Activated B cell treated with CpG ODN at 0.5 μM for 24 hours (primary cell): Measurements from ENCODE around the gene C14orf180. TPM values are rescaled to one million over a fixed set of nuclear protein-coding genes. Genes with fewer than 3 reads are reported as not detected.

Source experiments
- ATAC-seq: fragments of 200-7000 bp; cut with Tn5 transposase; one replicate; pipeline ENCODE4 v1.10.0; 2021; ENCODE audit warnings: low read depth, mild to moderate bottlenecking, moderate library complexity
- CTCF ChIA-PET: fragments of 350-600 bp; sonication (Branson Sonifier 250); formaldehyde crosslinking; loops from one replicate; lab custom pipeline; 2021; ENCODE audit warnings: antibody characterized with exemption; lab: Charles Lee
- POLR2A ChIA-PET: fragments of 350-600 bp; sonication (Branson Sonifier 250); formaldehyde crosslinking; loops from one replicate; lab custom pipeline; 2021; ENCODE audit warnings: antibody characterized with exemption; lab: Charles Lee
- DNase-seq: peaks from one replicate; pipeline ENCODE4 v3.0.0; 2022
- H3K27ac Mint-ChIP-seq: one replicate; pipeline ENCODE4 v1.8.0; 2020; ENCODE audit warnings: mixed read lengths
- H3K27me3 Mint-ChIP-seq: one replicate; pipeline ENCODE4 v1.8.0; 2021; ENCODE audit warnings: mixed read lengths
- H3K36me3 Mint-ChIP-seq: one replicate; pipeline ENCODE4 v1.8.0; 2021; ENCODE audit warnings: low read depth, mixed read lengths
- H3K4me1 Mint-ChIP-seq: one replicate; pipeline ENCODE4 v1.8.0; 2021; ENCODE audit warnings: mixed read lengths
- H3K4me3 Mint-ChIP-seq: one replicate; pipeline ENCODE4 v1.8.0; 2020; ENCODE audit warnings: mild to moderate bottlenecking, mixed read lengths
- H3K9me3 Mint-ChIP-seq: one replicate; pipeline ENCODE4 v1.8.0; 2020; ENCODE audit warnings: mixed read lengths
- intact Hi-C: fragments of 100-400 bp; cut with micrococcal nuclease; formaldehyde crosslinking; loops from one replicate; pipeline ENCODE4 v1.15.1; 2024
- total RNA-seq: library from RNA; stranded (reverse); gene quantifications from 2 replicates; pipeline ENCODE4 v1.2.3, GENCODE V29; 2022
- TF ChIP-seq, protein P1 (sequence below): fragments of 200-600 bp; IDR thresholded peaks from one replicate; pipeline ENCODE4 v1.8.0; 2022; ENCODE audit warnings: antibody characterized with exemption, mild to moderate bottlenecking

The C14orf180 gene
- total RNA-seq, 1 donor from 2014 or later, result not detected

DNA sequence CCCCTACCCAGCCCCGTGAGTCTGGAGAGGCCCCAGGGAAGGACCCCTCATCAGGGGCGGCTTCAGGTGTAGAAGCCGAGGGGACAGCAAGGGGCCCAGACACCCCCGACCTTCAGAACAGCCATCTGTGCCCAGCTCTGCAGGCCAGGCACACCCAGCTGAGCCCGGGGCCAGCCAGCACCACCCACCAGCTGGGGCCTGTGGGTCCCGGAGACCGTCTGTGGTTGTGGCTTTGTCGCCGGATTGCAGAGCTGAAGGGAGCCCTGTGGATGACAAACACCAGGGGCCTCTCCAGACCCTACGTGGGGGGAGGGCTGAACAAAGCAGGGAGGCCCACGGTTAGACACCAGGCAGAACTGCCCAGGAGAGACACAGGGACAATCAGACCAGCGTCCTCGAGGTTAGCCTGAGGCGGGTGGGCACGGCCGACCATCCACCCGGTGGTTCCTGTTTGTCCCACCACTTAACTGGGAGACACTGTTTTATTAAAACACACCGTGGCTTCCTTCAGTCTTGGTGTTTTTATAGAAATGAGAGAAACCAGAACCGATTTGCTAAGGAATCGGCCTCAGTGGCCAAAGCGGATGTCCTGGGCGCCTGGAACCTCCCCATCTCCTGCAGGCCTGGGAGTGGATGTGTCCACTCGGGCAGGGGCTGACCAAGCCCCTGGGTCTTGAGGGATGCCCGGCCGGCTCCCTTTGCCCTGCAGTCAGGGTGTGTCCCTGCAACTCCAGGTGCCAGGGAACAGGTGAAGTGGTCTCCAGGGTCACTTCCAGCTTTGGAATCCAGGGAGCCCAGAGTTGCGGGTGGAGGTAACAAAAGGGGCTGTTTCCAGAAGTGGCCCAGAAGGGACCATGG is 10.0 kb downstream of the C14orf180 start:
- TF ChIP-seq, protein P1, sequence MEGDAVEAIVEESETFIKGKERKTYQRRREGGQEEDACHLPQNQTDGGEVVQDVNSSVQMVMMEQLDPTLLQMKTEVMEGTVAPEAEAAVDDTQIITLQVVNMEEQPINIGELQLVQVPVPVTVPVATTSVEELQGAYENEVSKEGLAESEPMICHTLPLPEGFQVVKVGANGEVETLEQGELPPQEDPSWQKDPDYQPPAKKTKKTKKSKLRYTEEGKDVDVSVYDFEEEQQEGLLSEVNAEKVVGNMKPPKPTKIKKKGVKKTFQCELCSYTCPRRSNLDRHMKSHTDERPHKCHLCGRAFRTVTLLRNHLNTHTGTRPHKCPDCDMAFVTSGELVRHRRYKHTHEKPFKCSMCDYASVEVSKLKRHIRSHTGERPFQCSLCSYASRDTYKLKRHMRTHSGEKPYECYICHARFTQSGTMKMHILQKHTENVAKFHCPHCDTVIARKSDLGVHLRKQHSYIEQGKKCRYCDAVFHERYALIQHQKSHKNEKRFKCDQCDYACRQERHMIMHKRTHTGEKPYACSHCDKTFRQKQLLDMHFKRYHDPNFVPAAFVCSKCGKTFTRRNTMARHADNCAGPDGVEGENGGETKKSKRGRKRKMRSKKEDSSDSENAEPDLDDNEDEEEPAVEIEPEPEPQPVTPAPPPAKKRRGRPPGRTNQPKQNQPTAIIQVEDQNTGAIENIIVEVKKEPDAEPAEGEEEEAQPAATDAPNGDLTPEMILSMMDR, result no peak
- Mint-ChIP-seq H3K9me3 (no peaks in the 10 kb centered on the region), H3K4me1 (no peaks in the 10 kb centered on the region), H3K27me3 (peaks cover 3% of the 10 kb centered on the region), H3K4me3 (no peak overlapping the region), H3K36me3 (no peaks in the 10 kb centered on the region), H3K27ac (no peak overlapping the region)
- CTCF ChIA-PET, result no interaction called here
- DNase-seq, result no peak
- POLR2A ChIA-PET, result no interaction called here
- intact Hi-C loops, result no loop called here
- no peak for ATAC-seq

DNA sequence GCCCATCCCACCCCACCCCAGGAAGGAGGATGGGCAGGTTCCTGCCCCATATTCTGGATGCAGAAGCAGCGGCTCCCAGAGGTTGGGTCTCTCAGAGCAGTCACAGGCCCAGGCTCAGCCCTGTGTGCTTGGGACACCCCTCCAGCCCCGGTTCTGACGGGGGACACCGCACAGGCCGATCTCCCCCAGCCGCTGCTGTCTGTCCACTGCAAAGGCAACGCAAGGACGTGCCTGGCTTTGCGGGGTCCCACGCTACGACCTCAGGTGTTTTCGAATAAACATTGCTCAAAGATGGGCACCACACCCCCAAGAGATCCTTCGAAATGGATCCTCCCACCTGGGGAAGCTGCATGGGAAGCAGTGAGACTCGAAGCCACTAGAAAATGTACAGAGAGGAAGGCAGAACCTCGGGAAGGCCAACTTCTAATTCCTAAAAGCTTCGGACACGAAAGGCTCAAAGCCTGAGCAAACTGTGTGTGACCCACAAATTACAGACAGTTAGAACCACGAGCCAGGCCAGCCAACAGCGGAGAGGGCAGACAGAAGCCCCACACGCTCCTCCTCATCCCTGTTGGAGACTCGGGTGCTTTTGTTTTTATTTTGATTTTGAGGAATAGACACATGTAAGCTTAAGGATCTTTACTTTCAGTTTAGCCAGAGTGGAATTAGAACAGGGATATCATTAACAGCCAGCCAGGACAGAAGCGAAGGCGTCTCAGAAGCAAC is 10.8 kb downstream of the C14orf180 start:
- intact Hi-C loops, result no loop called here
- H3K9me3 Mint-ChIP-seq, result no peaks in the 10 kb centered on the region
- peaks cover 5% of the 10 kb centered on the region for H3K27me3 Mint-ChIP-seq
- H3K4me1 Mint-ChIP-seq, result no peaks in the 10 kb centered on the region
- POLR2A ChIA-PET, result no interaction called here
- CTCF ChIA-PET, result no interaction called here
- DNase-seq (no peak), ATAC-seq (no peak)
- H3K4me3 Mint-ChIP-seq, result no peak overlapping the region
- H3K27ac Mint-ChIP-seq, result no peak overlapping the region
- TF ChIP-seq, protein P1, result no peak
- H3K36me3 Mint-ChIP-seq, result no peaks in the 10 kb centered on the region

DNA sequence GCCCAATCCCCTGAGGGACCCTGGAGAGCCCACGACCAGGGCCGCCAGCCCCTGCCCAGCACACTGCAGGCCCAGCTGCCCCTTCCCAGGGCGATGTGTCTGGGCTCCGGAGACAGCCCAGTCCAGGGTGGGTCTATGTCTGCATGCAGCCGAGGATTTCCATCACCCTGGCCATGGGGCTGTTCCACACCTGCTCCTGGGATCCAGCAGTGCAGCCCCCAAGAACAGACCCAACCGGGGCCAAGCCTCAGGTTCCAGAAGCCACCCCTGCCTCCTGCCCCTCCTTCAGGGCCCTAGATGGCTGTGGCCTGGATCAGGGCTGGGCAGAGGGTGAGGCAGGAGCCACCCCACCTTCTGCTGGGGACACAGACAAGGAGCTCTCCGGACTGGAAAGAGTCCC is 11.5 kb downstream of the C14orf180 start:
- Mint-ChIP-seq H3K4me3 (no peak overlapping the region), H3K9me3 (no peaks in the 10 kb centered on the region), H3K27me3 (peaks cover 3% of the 10 kb centered on the region), H3K4me1 (no peaks in the 10 kb centered on the region), H3K36me3 (no peaks in the 10 kb centered on the region), H3K27ac (no peak overlapping the region)
- TF ChIP-seq, protein P1, result no peak
- no peak for DNase-seq
- POLR2A ChIA-PET, result no interaction called here
- intact Hi-C loops, result no loop called here
- CTCF ChIA-PET, result no interaction called here
- no peak for ATAC-seq

DNA sequence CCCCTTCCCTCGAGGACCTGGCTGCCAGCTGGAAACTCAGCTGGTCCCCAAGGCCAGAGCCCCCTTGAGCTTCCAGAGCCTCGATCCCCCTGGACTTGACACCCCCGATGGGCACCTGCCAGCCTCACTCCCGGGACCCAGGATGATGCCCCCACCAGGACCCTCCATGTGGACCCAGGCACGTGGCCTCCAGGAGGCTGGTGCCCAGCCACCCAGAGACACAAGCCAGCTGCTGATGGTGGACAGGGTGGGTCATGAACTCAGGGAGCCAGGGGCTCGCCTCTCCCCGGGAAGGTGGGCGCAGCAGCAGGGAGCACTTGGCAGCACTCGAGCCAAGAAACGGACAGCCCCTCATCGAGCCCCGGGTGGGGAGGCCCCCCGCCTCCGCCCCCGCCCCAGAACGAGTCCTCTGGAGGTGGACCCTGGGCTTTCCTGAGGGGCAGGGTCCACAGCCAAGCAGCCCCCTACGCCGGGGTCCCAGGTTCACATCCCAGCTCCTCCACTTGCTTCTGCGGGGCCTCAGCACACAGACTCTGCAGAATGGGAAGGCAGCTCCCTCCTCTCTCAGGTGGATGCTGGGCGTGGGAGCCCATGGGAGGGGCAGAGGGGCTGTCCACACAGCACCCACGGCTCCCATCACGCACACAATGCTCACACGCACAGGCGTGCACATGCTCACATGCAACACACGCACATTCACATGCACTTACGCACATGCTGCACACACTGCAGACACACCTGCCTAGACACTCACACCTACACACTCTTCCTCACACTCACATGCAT is 12.1 kb downstream of the C14orf180 start:
- Mint-ChIP-seq H3K27ac (no peak overlapping the region), H3K9me3 (no peaks in the 10 kb centered on the region), H3K4me1 (no peaks in the 10 kb centered on the region), H3K36me3 (no peaks in the 10 kb centered on the region), H3K27me3 (peaks cover 6% of the 10 kb centered on the region), H3K4me3 (no peak overlapping the region)
- ChIA-PET CTCF (no interaction called here), POLR2A (no interaction called here)
- DNase-seq (no peak), ATAC-seq (no peak)
- TF ChIP-seq, protein P1, result no peak
- intact Hi-C loops, result no loop called here

DNA sequence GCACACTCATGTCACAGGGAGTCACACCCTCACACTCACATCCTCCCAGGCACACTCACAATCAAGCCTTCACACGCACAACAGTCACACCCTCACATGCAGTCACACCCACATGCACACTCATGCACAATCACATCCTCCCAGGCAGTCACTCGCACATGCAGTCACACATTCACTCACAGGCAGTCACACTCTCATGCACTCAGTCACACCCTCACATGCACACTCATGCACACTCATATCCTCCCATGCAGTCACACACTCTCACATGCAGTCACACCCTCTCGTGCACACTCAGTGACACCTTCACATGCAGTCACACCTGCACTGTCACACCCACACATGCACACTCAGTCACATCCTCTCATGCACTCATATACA is 12.7 kb downstream of the C14orf180 start:
- H3K27ac Mint-ChIP-seq, result no peak overlapping the region
- ATAC-seq, result no peak
- DNase-seq, result no peak
- H3K9me3 Mint-ChIP-seq, result no peaks in the 10 kb centered on the region
- CTCF ChIA-PET, result no interaction called here
- H3K27me3 Mint-ChIP-seq, result peaks cover 7% of the 10 kb centered on the region
- intact Hi-C loops, result no loop called here
- no peak overlapping the region for H3K4me3 Mint-ChIP-seq
- no peaks in the 10 kb centered on the region for H3K36me3 Mint-ChIP-seq
- H3K4me1 Mint-ChIP-seq, result no peaks in the 10 kb centered on the region
- TF ChIP-seq, protein P1, result no peak
- POLR2A ChIA-PET, result no interaction called here
